Ovary (tissue), 3 donors: Measurements from ENCODE around the gene ATF2.

ENCODE experiments used
- POLR2A ChIP-seq: fragments of 450-650 bp; IDR thresholded peaks from one replicate; pipeline ENCODE4 v1.6.1; 2017; ENCODE audit warnings: antibody characterized with exemption, mild to moderate bottlenecking, moderate library complexity
- TF ChIP-seq, protein P1 (sequence below), 3 donors: fragments of 450-650 bp in 2 of 3; fragments of 200-600 bp in 1 of 3; IDR thresholded peaks; one replicate each; pipeline versions ENCODE4 v1.5.1 to v1.8.0; 2016 to 2022; ENCODE audit warnings: antibody characterized with exemption in 3 of 3, mild to moderate bottlenecking in 1 of 3
- donor health status: DM: no; HTN: no; CAD: no.

GRCh38 chr2:175064797-175065196, 103.2 kb downstream of the ATF2 start:
- TF ChIP-seq, protein P1, sequence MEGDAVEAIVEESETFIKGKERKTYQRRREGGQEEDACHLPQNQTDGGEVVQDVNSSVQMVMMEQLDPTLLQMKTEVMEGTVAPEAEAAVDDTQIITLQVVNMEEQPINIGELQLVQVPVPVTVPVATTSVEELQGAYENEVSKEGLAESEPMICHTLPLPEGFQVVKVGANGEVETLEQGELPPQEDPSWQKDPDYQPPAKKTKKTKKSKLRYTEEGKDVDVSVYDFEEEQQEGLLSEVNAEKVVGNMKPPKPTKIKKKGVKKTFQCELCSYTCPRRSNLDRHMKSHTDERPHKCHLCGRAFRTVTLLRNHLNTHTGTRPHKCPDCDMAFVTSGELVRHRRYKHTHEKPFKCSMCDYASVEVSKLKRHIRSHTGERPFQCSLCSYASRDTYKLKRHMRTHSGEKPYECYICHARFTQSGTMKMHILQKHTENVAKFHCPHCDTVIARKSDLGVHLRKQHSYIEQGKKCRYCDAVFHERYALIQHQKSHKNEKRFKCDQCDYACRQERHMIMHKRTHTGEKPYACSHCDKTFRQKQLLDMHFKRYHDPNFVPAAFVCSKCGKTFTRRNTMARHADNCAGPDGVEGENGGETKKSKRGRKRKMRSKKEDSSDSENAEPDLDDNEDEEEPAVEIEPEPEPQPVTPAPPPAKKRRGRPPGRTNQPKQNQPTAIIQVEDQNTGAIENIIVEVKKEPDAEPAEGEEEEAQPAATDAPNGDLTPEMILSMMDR (IDR thresholded peaks at IDR 0.05) = no peak
- TF ChIP-seq POLR2A = no peak
